Ovary (tissue), 9 donors: Measurements from ENCODE around the gene LBP. TPM values are rescaled to one million over a fixed set of nuclear protein-coding genes. Genes with fewer than 3 reads are reported as not detected.

Experiments used
- DNase-seq, 5 donors: peaks; one replicate each; pipeline ENCODE4 v3.0.0-alpha.2; 2019 to 2020
- H3K27ac ChIP-seq, 2 donors: fragments of 200-600 bp; one replicate each; pipeline versions ENCODE4 v1.5.1 to v1.8.0; 2019 to 2022
- H3K27me3 ChIP-seq: fragments of 200-600 bp; one replicate; pipeline ENCODE4 v1.8.0; 2022
- H3K36me3 ChIP-seq: fragments of 200-600 bp; sonication (generic); one replicate; pipeline ENCODE4 v1.5.1; 2019
- H3K4me1 ChIP-seq: one replicate; pipeline ENCODE4 v1.8.1; 2013; ENCODE audit warnings: mild to moderate bottlenecking, moderate library complexity; ENCODE audit not compliant: insufficient read depth
- H3K4me3 ChIP-seq: fragments of 200-600 bp; sonication (generic); one replicate; pipeline ENCODE4 v1.5.1; 2017
- H3K9me3 ChIP-seq, 2 donors: fragments of 200-600 bp in 1 of 2; sonication (generic) in 1 of 2; one replicate each; pipeline versions ENCODE4 v1.5.1 to v1.8.1; 2013 to 2019; ENCODE audit warnings: mild to moderate bottlenecking in 1 of 2, moderate library complexity in 1 of 2
- EP300 ChIP-seq: sonication (generic); formaldehyde crosslinking; IDR thresholded peaks from one replicate; pipeline ENCODE4 v1.6.1; 2017; ENCODE audit warnings: antibody characterized with exemption
- POLR2A ChIP-seq: fragments of 450-650 bp; IDR thresholded peaks from one replicate; pipeline ENCODE4 v1.6.1; 2017; ENCODE audit warnings: antibody characterized with exemption, mild to moderate bottlenecking, moderate library complexity
- WGBS, 3 donors: extraction: QIAGEN DNeasy Blood & Tissue Kit in 1 of 3; methylation state at CpG; one replicate each; pipeline versions ENCODE4 v1.1.5 to v1.1.7; 2013 to 2017; 5-methylcytosine and 5-hydroxymethylcytosine counted together
- intact Hi-C, 4 donors: fragments of 100-400 bp; cut with DNase I; formaldehyde crosslinking; loops; one replicate each; pipeline versions ENCODE4 v1.11.0 to v1.15.1; 2022 to 2023
- polyA plus RNA-seq, 2 donors: library from polyadenylated mRNA; stranded (reverse); fragments of 200-250 nt in 1 of 2; fragments of 350-450 nt in 1 of 2; fragmentation: Illumina TruSeq in 1 of 2; extraction: RNeasy Lipid Tissue Mini Kit (QIAGEN cat#74804) in 1 of 2; gene quantifications; one replicate each; pipeline ENCODE4 v1.2.3, GENCODE V29; 2013 to 2014
- total RNA-seq, 7 donors: library from RNA; depleted of rRNA in 2 of 7; stranded (reverse); fragments of >200 nt in 2 of 7; fragmentation: NEBNext Ultra II Directional in 3 of 7; extraction: Animal tissue kit (Norgen Biotek cat#: 25700) in 3 of 7; gene quantifications; one replicate each; pipeline versions ENCODE4 v1.1.0 to v1.2.4, GENCODE V29; 2016 to 2023
- TF ChIP-seq, protein P1 (sequence below), 3 donors: fragments of 450-650 bp in 2 of 3; fragments of 200-600 bp in 1 of 3; IDR thresholded peaks; one replicate each; pipeline versions ENCODE4 v1.5.1 to v1.8.0; 2016 to 2022; ENCODE audit warnings: antibody characterized with exemption in 3 of 3, mild to moderate bottlenecking in 1 of 3
- donor health status: DM: no; HTN: no; CAD: no; lungs with moderate emphysema.
- donor health status: DM: no; HTN: no; CAD: no.
- donor health status: Bipolar disorder and iron deficiency.
- donor health status: DM: yes; HTN: yes; CAD: no.
- donor health status: DM: no; HTN: no; CAD: no.
- donor health status: DM: yes; HTN: yes; CAD: no.

LBP gene
- total and polyA plus RNA-seq, 9 donors: 0.12 to 0.20 (median 0.17) TPM; not detected in 5

DNA sequence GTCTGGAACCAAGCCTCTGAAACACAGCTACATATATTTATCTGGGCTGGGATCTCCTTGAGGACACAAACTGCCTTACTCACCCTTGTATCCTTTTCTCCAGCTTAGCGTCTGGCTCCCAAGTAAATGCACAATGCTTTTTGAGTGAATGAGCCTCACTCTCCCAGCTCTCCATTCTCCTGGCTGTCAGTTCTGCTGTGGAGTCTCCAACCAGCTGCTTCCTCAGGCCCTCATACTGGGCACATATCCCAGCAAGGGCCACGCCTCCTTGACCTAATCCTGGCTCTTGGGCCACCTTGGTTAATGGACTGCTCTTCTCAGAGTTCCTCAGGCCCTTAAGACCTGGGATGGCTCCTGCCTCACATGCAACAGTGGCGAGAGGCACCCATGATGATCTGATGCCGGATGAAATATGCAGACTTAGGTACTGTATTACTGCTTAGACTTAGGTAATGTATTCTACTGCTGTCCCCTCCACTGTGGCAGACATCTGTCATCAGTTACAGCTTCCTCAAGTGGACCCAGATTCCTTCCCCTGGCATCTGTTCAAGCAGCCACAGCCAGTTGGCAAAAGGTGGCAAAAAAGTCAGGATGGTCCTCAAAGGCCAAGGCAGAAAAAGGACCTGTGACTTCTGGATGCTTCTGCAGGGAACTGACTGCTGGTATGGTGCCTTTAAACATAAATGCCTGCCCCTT is 72.4 kb downstream of the LBP start:
- TF ChIP-seq, protein P1, sequence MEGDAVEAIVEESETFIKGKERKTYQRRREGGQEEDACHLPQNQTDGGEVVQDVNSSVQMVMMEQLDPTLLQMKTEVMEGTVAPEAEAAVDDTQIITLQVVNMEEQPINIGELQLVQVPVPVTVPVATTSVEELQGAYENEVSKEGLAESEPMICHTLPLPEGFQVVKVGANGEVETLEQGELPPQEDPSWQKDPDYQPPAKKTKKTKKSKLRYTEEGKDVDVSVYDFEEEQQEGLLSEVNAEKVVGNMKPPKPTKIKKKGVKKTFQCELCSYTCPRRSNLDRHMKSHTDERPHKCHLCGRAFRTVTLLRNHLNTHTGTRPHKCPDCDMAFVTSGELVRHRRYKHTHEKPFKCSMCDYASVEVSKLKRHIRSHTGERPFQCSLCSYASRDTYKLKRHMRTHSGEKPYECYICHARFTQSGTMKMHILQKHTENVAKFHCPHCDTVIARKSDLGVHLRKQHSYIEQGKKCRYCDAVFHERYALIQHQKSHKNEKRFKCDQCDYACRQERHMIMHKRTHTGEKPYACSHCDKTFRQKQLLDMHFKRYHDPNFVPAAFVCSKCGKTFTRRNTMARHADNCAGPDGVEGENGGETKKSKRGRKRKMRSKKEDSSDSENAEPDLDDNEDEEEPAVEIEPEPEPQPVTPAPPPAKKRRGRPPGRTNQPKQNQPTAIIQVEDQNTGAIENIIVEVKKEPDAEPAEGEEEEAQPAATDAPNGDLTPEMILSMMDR (IDR thresholded peaks at IDR 0.05): no peak
- no peak for TF ChIP-seq POLR2A
- no peak for TF ChIP-seq EP300
- peaks cover 2% of the 10 kb centered on the region for H3K36me3 ChIP-seq
- WGBS, 3 donors: 50 to 59% (median 59%) methylated on average over 4 of the region's 4 CpGs
- no peaks in the 10 kb centered on the region for H3K27me3 ChIP-seq
- intact Hi-C loops: no loop called here
- H3K4me3 ChIP-seq: no peak overlapping the region
- H3K9me3 ChIP-seq: no peaks in the 10 kb centered on the region
- H3K27ac ChIP-seq: no peak overlapping the region
- DNase-seq: peak in 3 of 5 donors; percentile 35 to 62 (median 41)
- peaks cover 3% of the 10 kb centered on the region for H3K4me1 ChIP-seq

DNA sequence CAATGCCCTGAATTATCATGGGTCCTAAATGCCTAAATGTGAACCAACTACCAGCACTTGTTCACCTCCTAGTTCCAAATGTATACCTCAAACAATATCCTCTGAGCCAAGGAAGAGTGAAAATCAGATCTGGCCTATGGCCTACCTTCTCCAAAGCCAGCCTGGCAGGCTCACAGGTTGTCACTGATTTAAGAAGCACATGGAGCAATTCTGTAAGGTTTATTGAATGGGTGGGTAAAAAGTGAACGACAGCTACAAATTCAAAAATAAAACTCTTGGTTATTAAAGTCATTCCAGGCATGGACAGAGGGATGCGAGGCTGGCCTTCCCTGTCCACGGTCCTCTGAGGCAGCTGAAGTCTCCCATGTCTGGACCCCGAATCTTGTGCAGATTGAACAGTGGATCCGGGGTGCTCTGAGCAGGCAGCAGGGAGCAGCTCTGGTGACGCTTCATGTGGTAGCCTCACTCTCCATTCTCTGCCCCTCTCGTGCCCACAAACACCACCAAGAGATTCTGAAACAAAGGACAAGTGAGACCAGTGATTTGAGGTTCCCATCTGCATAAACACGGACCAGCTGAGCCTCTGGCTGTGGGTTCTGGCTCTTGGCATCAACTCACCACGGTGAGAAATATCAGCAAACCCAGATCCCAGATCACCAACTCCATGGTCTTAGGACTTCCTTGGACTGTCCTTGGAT is 74.3 kb downstream of the LBP start:
- TF ChIP-seq, protein P1 (IDR thresholded peaks at IDR 0.05): no peak
- no peak for TF ChIP-seq EP300
- TF ChIP-seq POLR2A: no peak
- H3K27ac ChIP-seq: no peak overlapping the region
- H3K4me3 ChIP-seq: no peak overlapping the region
- H3K36me3 ChIP-seq: peaks cover 2% of the 10 kb centered on the region
- peaks cover 3% of the 10 kb centered on the region for H3K4me1 ChIP-seq
- no peaks in the 10 kb centered on the region for H3K27me3 ChIP-seq
- no peak for DNase-seq
- 75 to 89% (median 78%) methylated on average over 9 of the region's 9 CpGs for WGBS, 3 donors
- no peaks in the 10 kb centered on the region for H3K9me3 ChIP-seq
- intact Hi-C loops: no loop called here

DNA sequence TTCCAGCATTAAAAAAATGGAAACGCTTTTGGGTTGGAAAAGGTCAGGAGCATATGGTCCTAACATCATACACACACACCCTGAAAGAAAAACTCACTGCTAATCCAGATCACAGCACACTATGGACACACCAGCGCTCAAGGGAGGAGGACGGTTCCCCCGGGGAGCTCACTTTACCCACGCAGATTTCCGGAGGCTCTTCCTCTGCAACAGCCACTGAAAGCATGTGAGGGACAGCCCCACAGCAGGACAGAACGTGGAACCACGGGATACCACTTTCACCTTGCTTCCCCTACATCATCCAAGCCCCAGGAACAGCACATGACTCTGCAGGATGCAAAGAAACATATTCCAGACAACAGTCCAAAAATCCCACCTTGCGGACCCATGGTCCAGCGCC is 75.6 kb downstream of the LBP start:
- intact Hi-C loops: no loop called here
- WGBS, 3 donors: 69 to 84% (median 73%) methylated on average over 10 of the region's 10 CpGs
- peaks cover 2% of the 10 kb centered on the region for H3K36me3 ChIP-seq
- H3K9me3 ChIP-seq: no peaks in the 10 kb centered on the region
- TF ChIP-seq, protein P1 (IDR thresholded peaks at IDR 0.05): no peak
- no peak for TF ChIP-seq POLR2A
- no peak for TF ChIP-seq EP300
- no peaks in the 10 kb centered on the region for H3K27me3 ChIP-seq
- DNase-seq: no peak
- no peak overlapping the region for H3K27ac ChIP-seq
- H3K4me3 ChIP-seq: no peak overlapping the region
- H3K4me1 ChIP-seq: peaks cover 3% of the 10 kb centered on the region

DNA sequence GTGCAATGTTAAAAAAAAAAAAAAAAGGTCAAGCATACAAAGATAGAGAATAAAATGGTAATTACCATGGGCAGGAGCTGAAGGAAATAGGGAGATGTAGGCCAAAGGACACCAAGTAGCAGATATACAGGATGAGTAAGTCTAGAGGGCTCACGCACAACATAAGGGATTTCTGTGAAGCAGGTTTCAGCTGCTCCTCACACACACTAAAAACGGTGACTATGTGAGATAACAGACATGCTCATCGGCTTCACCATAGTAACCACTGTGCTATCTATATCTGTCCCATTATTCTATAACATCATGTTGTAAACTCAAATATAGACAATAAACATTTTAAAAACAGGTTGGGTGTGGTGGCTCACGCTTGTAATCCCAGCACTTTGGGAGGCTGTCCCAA is 77.3 kb downstream of the LBP start:
- H3K36me3 ChIP-seq: peaks cover 2% of the 10 kb centered on the region
- no peak overlapping the region for H3K4me3 ChIP-seq
- peaks cover 3% of the 10 kb centered on the region for H3K4me1 ChIP-seq
- 68 to 85% (median 72%) methylated on average over 4 of the region's 4 CpGs for WGBS, 3 donors
- H3K9me3 ChIP-seq: no peaks in the 10 kb centered on the region
- no peak overlapping the region for H3K27ac ChIP-seq
- no peak for DNase-seq
- intact Hi-C loops: no loop called here
- TF ChIP-seq, protein P1 (IDR thresholded peaks at IDR 0.05): no peak
- TF ChIP-seq EP300 (no peak), POLR2A (no peak)
- no peaks in the 10 kb centered on the region for H3K27me3 ChIP-seq
